ENCODE results near the gene SMYD4.
"Not testable (repeated sequence)": the region's sequence is repeated elsewhere in the genome, so short reads cannot be mapped to it uniquely, and the experiment has no call there.

SMYD4 gene

GRCh38 chr17:1829592-1830257, at the start of gene SMYD4, which contains the start of gene RPA1:
SMYD4 (minus strand) TSS chr17:1829902; CDS start chr17:1827994, 1,908 bp downstream.
RPA1 (plus strand) TSS chr17:1830005; CDS start chr17:1830094, 89 bp downstream.
- FAIRE-seq = no peak

GRCh38 chr17:1878419-1879121, 48.9 kb upstream of the SMYD4 start:
- FAIRE-seq = no peak

More at GRCh38 chr17:1829592-1830257, at the start of gene SMYD4, which contains the start of gene RPA1:
- DNase-seq (ENCODE audit: low spot score) = peak; percentile 53

GRCh38 chr17:1875597-1875996, 45.9 kb upstream of the SMYD4 start:
- no peak for FAIRE-seq
- DNase-seq (ENCODE audit: low spot score) = no peak

More at GRCh38 chr17:1878419-1879121, 48.9 kb upstream of the SMYD4 start:
- no peak for DNase-seq (ENCODE audit: low spot score)

- DNase-seq (ENCODE audit: low spot score) (no peak), FAIRE-seq (no peak)
Measured at GRCh38 chr17:1873418-1873817, 43.7 kb upstream of the SMYD4 start.

- DNase-seq (ENCODE audit: low spot score) (no peak), FAIRE-seq (no peak)
Measured at GRCh38 chr17:1872976-1873375, 43.3 kb upstream of the SMYD4 start.

- DNase-seq (ENCODE audit: low spot score) (no peak), FAIRE-seq (no peak)
Measured at GRCh38 chr17:1872254-1872653, 42.6 kb upstream of the SMYD4 start.

GRCh38 chr17:1871756-1872155, 42.1 kb upstream of the SMYD4 start:
- FAIRE-seq (no peak), DNase-seq (ENCODE audit: low spot score) (no peak)

- DNase-seq (ENCODE audit: low spot score) = no peak
- no peak for FAIRE-seq
Measured at GRCh38 chr17:1870592-1870991, 40.9 kb upstream of the SMYD4 start.

- no peak for DNase-seq (ENCODE audit: low spot score)
- FAIRE-seq = no peak
Measured at GRCh38 chr17:1868090-1868489, 38.4 kb upstream of the SMYD4 start.

- no peak for FAIRE-seq
- no peak for DNase-seq (ENCODE audit: low spot score)
Measured at GRCh38 chr17:1867307-1867706, 37.6 kb upstream of the SMYD4 start.

- FAIRE-seq (peak; percentile 69), DNase-seq (ENCODE audit: low spot score) (peak; percentile 14)
Measured at GRCh38 chr17:1865252-1866037, 35.7 kb upstream of the SMYD4 start.

GRCh38 chr17:1861391-1862010, 31.8 kb upstream of the SMYD4 start:
- FAIRE-seq = no peak

GRCh38 chr17:1860978-1861377, 31.3 kb upstream of the SMYD4 start:
- no peak for DNase-seq (ENCODE audit: low spot score)
- no peak for FAIRE-seq

More at GRCh38 chr17:1861391-1862010, 31.8 kb upstream of the SMYD4 start:
- no peak for DNase-seq (ENCODE audit: low spot score)

GRCh38 chr17:1856462-1856861, 26.8 kb upstream of the SMYD4 start:
- not testable (repeated sequence) for FAIRE-seq; DNase-seq (ENCODE audit: low spot score)

GRCh38 chr17:1853698-1854097, 24.0 kb upstream of the SMYD4 start:
- FAIRE-seq (no peak), DNase-seq (ENCODE audit: low spot score) (no peak)

- no peak for DNase-seq (ENCODE audit: low spot score)
- FAIRE-seq = no peak
Measured at GRCh38 chr17:1852327-1852726, 22.6 kb upstream of the SMYD4 start.

GRCh38 chr17:1847191-1847590, 17.5 kb upstream of the SMYD4 start:
- no peak for FAIRE-seq

GRCh38 chr17:1843947-1844346, 14.2 kb upstream of the SMYD4 start:
- DNase-seq (ENCODE audit: low spot score) (no peak), FAIRE-seq (no peak)

More at GRCh38 chr17:1847191-1847590, 17.5 kb upstream of the SMYD4 start:
- no peak for DNase-seq (ENCODE audit: low spot score)

- DNase-seq (ENCODE audit: low spot score) (no peak), FAIRE-seq (no peak)
Measured at GRCh38 chr17:1839516-1839915, 9.8 kb upstream of the SMYD4 start.

GRCh38 chr17:1834380-1835149, 4.9 kb upstream of the SMYD4 start:
- FAIRE-seq (no peak), DNase-seq (ENCODE audit: low spot score) (no peak)

- FAIRE-seq = no peak
- no peak for DNase-seq (ENCODE audit: low spot score)
Measured at GRCh38 chr17:1830288-1830687, 586 bp upstream of the SMYD4 start.
